PC-9 (cell line): ENCODE data around the gene CHMP3. TPM values are rescaled to one million over a fixed set of nuclear protein-coding genes. Genes with fewer than 3 reads are reported as not detected.

ENCODE experiments used
- BruUV-seq: library from RNA; stranded (reverse); fragments of 400-500 nt; replicated peaks from 2 replicates; lab custom pipeline; 2021; lab: Mats Ljungman, UMichigan
- CTCF ChIA-PET: fragments of 300-600 bp; sonication (Branson Sonifier 250); formaldehyde crosslinking; loops from one replicate; lab custom pipeline; 2022; ENCODE audit warnings: antibody characterized with exemption; lab: Charles Lee
- POLR2A ChIA-PET: fragments of 300-600 bp; sonication (Branson Sonifier 250); formaldehyde crosslinking; loops from one replicate; lab custom pipeline; 2022; ENCODE audit warnings: antibody characterized with exemption; ENCODE audit not compliant: unreplicated experiment; lab: Charles Lee
- DNase-seq, 2 experiments: peaks; one replicate each; pipeline versions ENCODE4 v3.0.0 to v3.0.0-alpha.2; 2015 to 2022; ENCODE audit warnings: mixed read lengths in 1 of 2
- H2AFZ ChIP-seq: fragments of 200-600 bp; sonication (generic); 2 replicates; pipeline ENCODE4 v1.8.1; 2017; ENCODE audit warnings: antibody characterized with exemption
- H3F3A ChIP-seq: fragments of 200-600 bp; sonication (generic); 2 replicates; pipeline ENCODE4 v1.8.1; 2017; ENCODE audit warnings: antibody characterized with exemption, mild to moderate bottlenecking, low read depth; ENCODE audit not compliant: insufficient read depth
- H3K27ac ChIP-seq: fragments of 200-600 bp; sonication (generic); 2 replicates; pipeline ENCODE4 v1.6.1; 2016; ENCODE audit warnings: mixed run types
- H3K27me3 ChIP-seq: fragments of 200-600 bp; sonication (generic); 2 replicates; pipeline ENCODE4 v1.6.1; 2016; ENCODE audit warnings: low read depth, mixed run types; ENCODE audit not compliant: insufficient read depth
- H3K36me3 ChIP-seq: fragments of 200-600 bp; sonication (generic); 2 replicates; pipeline ENCODE4 v1.6.1; 2016; ENCODE audit warnings: low read depth, mixed run types
- H3K4me1 ChIP-seq: fragments of 200-600 bp; sonication (generic); replicated peaks from 2 replicates; pipeline ENCODE4 v1.6.1; 2016; ENCODE audit warnings: mixed run types; ENCODE audit not compliant: insufficient read depth
- H3K4me2 ChIP-seq: fragments of 200-600 bp; sonication (generic); 2 replicates; pipeline ENCODE4 v1.6.1; 2017; ENCODE audit warnings: mixed run types
- H3K4me3 ChIP-seq: fragments of 200-600 bp; sonication (generic); 2 replicates; pipeline ENCODE4 v1.6.1; 2016; ENCODE audit warnings: mixed run types
- H3K79me2 ChIP-seq: fragments of 200-600 bp; sonication (generic); 2 replicates; pipeline ENCODE4 v1.6.1; 2017; ENCODE audit warnings: low read depth, mixed run types
- H3K9me2 ChIP-seq: fragments of 200-600 bp; sonication (generic); 2 replicates; pipeline ENCODE4 v1.8.1; 2017; ENCODE audit warnings: mild to moderate bottlenecking; ENCODE audit not compliant: insufficient read depth
- H3K9me3 ChIP-seq: fragments of 200-600 bp; sonication (generic); 2 replicates; pipeline ENCODE4 v1.8.1; 2016; ENCODE audit warnings: low read depth; ENCODE audit not compliant: insufficient read depth
- H4K20me1 ChIP-seq: fragments of 200-600 bp; sonication (generic); 2 replicates; pipeline ENCODE4 v1.8.1; 2017; ENCODE audit not compliant: insufficient read depth
- CTCF ChIP-seq: fragments of 200-600 bp; sonication (generic); conservative IDR thresholded peaks from 2 replicates; pipeline ENCODE4 v1.6.1; 2017; ENCODE audit warnings: mixed run types, antibody characterized with exemption, mild to moderate bottlenecking, moderate library complexity
- EZH2 ChIP-seq: fragments of 200-600 bp; sonication (generic); IDR thresholded peaks from 2 replicates; pipeline ENCODE4 v1.8.0; 2017; ENCODE audit warnings: antibody characterized with exemption, low read depth
- intact Hi-C: fragments of 100-400 bp; cut with micrococcal nuclease; formaldehyde crosslinking; loops from one replicate; pipeline ENCODE4 v1.10.0; 2022; ENCODE audit not compliant: unreplicated experiment
- total RNA-seq: library from RNA; stranded (reverse); gene quantifications from 2 replicates; pipeline ENCODE4 v1.2.3, GENCODE V29; 2021

Gene CHMP3
- total RNA-seq, 1 experiment from 2014 or later: 108 TPM

DNA sequence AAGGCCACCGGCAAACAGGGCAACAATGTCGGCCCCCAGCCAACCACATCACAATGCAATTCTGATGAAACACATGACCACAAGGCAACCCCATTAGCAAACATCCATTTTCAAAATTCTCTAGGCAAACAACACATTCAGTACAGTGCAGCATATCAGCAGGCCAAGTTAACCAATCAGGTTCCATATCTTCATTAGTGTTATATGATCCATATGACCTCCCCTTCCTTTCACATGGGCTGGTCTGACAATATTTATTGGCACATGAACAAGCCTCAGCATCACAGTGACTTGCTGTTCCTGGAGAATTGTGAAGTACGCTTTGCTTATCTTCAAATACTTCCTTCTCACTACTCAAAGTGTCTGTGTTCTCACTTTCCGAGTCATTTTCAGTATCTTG is 40.7 kb upstream of the CHMP3 start:
- CTCF ChIA-PET: no interaction called here
- Histone ChIP-seq H3K4me2 (no peak overlapping the region), H3K4me1 (no peaks in the 10 kb centered on the region), H3K4me3 (no peak overlapping the region), H2AFZ (no peak overlapping the region), H3K9me3 (peaks cover 2% of the 10 kb centered on the region; the same call in 1 of the 2 replicates), H3K27me3 (no peaks in the 10 kb centered on the region), H3K36me3 (peaks cover 13% of the 10 kb centered on the region), H3K9me2 (no peaks in the 10 kb centered on the region; the same call in 1 of the 2 replicates), H4K20me1 (no peaks in the 10 kb centered on the region), H3K27ac (no peak overlapping the region), H3F3A (no peaks in the 10 kb centered on the region), H3K79me2 (no peaks in the 10 kb centered on the region)
- POLR2A ChIA-PET: no interaction called here
- TF ChIP-seq EZH2: no peak
- no peak for TF ChIP-seq CTCF
- intact Hi-C loops: no loop called here
- no peak for DNase-seq
- no TSS peak for BruUV-seq

GRCh38 chr2:86598966-86599365 is 35.7 kb upstream of the CHMP3 start:
- no peak for DNase-seq
- peaks cover 6% of the 10 kb centered on the region; the same call in 1 of the 2 replicates for H3K9me3 ChIP-seq
- H3K4me2 ChIP-seq: no peak overlapping the region
- H4K20me1 ChIP-seq: no peaks in the 10 kb centered on the region
- H3K4me1 ChIP-seq: no peaks in the 10 kb centered on the region
- H3K27ac ChIP-seq: no peak overlapping the region
- H3K9me2 ChIP-seq: no peaks in the 10 kb centered on the region
- ChIA-PET POLR2A (no interaction called here), CTCF (interaction anchor here (0.6 kb wide), 1 partner anchor 166 kb away, joined by 3 read pairs; no protein-coding TSS in a partner anchor)
- intact Hi-C loops: no loop called here
- H3K27me3 ChIP-seq: no peaks in the 10 kb centered on the region
- peaks cover under 1% of the 10 kb centered on the region; the same call in 1 of the 2 replicates for H3K36me3 ChIP-seq
- no peak overlapping the region for H3K4me3 ChIP-seq
- H3K79me2 ChIP-seq: no peaks in the 10 kb centered on the region
- BruUV-seq: no TSS peak
- TF ChIP-seq CTCF: no peak
- no peak for TF ChIP-seq EZH2
- H2AFZ ChIP-seq: no peak overlapping the region
- no peaks in the 10 kb centered on the region; the same call in 1 of the 2 replicates for H3F3A ChIP-seq

DNA sequence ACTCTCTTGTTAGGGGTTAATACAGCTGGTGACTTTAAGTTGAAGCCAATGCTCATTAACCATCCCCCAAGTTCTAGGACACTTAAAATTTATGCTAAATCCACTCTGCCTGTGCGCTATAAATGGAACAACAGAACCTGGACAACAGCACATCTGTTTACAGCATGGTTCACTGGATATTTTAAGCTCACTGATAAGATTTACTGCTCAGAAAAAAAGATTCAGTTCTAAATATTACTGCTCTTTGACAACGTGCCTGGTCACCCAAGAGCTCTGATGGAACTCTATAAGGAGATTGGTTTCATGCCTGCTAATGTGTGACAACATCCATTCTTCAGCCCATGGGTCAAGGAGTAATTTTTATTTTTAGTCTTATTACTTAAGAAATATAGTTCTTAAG is 32.9 kb upstream of the CHMP3 start:
- no TSS peak for BruUV-seq
- ChIA-PET CTCF (no interaction called here), POLR2A (no interaction called here)
- no peak overlapping the region for H3K4me2 ChIP-seq
- no peaks in the 10 kb centered on the region for H3K79me2 ChIP-seq
- no peak overlapping the region for H3K4me3 ChIP-seq
- H3K4me1 ChIP-seq: no peaks in the 10 kb centered on the region
- H3K9me2 ChIP-seq: no peaks in the 10 kb centered on the region
- H3K27me3 ChIP-seq: no peaks in the 10 kb centered on the region
- H3K9me3 ChIP-seq: peaks cover 6% of the 10 kb centered on the region; the same call in 1 of the 2 replicates
- intact Hi-C loops: no loop called here
- DNase-seq: no peak
- no peaks in the 10 kb centered on the region; the same call in 1 of the 2 replicates for H3F3A ChIP-seq
- no peak for TF ChIP-seq CTCF
- TF ChIP-seq EZH2: no peak
- no peak overlapping the region for H3K27ac ChIP-seq
- H2AFZ ChIP-seq: no peak overlapping the region
- no peaks in the 10 kb centered on the region for H3K36me3 ChIP-seq
- no peaks in the 10 kb centered on the region for H4K20me1 ChIP-seq
